K562 (cell line): ENCODE measurements around the gene C21orf58. TPM values are rescaled to one million over a fixed set of nuclear protein-coding genes. Genes with fewer than 3 reads are reported as not detected.
A peak's percentile ranks its signal among the peaks of the same experiment; 100 is the strongest.

Experiments
- BMI1 ChIP-seq: fragments of 150-350 bp; IDR thresholded peaks from 2 replicates; pipeline ENCODE4 v1.6.1; 2014; ENCODE audit warnings: low read length
- CTBP1 ChIP-seq: fragments of 450-650 bp; IDR thresholded peaks from 2 replicates; pipeline ENCODE4 v1.6.1; 2016; ENCODE audit warnings: borderline replicate concordance
- DPF2 ChIP-seq: fragments of 450-650 bp; IDR thresholded peaks from 2 replicates; pipeline ENCODE4 v1.6.1; 2016
- EHMT2 ChIP-seq: fragments of 450-650 bp; IDR thresholded peaks from 2 replicates; pipeline ENCODE4 v1.6.1; 2018; ENCODE audit warnings: antibody characterized with exemption
- ETV1 ChIP-seq: fragments of 450-650 bp; conservative IDR thresholded peaks from 2 replicates; pipeline ENCODE4 v1.6.1; 2016; ENCODE audit warnings: missing genetic modification characterization, control low read depth, low read depth, missing compliant biosample characterization
- FOSL1 ChIP-seq: fragments of 200-800 bp; sonication (Bioruptor generic); conservative IDR thresholded peaks from 2 replicates; pipeline ENCODE4 v1.6.1; 2016; ENCODE audit warnings: missing genetic modification characterization, missing compliant biosample characterization
- HNRNPL ChIP-seq: fragments of 200-400 bp; formaldehyde crosslinking; IDR thresholded peaks from 2 replicates; pipeline ENCODE4 v1.6.1; 2017; ENCODE audit warnings: low read depth, mild to moderate bottlenecking, low read length
- HNRNPLL ChIP-seq: fragments of 200-400 bp; formaldehyde crosslinking; IDR thresholded peaks from 2 replicates; pipeline ENCODE4 v1.6.1; 2017; ENCODE audit warnings: low read length, low read depth, mild to moderate bottlenecking; ENCODE audit not compliant: poor library complexity, severe bottlenecking
- KAT2B ChIP-seq: IDR thresholded peaks from one replicate; pipeline ENCODE4 v1.6.1; 2012; ENCODE audit warnings: low read depth, mild to moderate bottlenecking, control low read depth, inconsistent platforms, low read length, moderate library complexity
- L3MBTL2 ChIP-seq: fragments of 450-650 bp; IDR thresholded peaks from 2 replicates; pipeline ENCODE4 v1.6.1; 2016; ENCODE audit warnings: mild to moderate bottlenecking, moderate library complexity
- LCOR ChIP-seq: sonication (generic); formaldehyde crosslinking; IDR thresholded peaks from 2 replicates; pipeline ENCODE4 v1.8.0; 2022; ENCODE audit warnings: mild to moderate bottlenecking, missing genetic modification reagents
- NCOA1 ChIP-seq: fragments of 450-650 bp; IDR thresholded peaks from 2 replicates; pipeline ENCODE4 v1.6.1; 2016; ENCODE audit warnings: low read depth
- NCOA2 ChIP-seq, 2 experiments: fragments of 450-650 bp; IDR thresholded peaks; 2 replicates each; pipeline ENCODE4 v1.6.1; 2018; ENCODE audit warnings: mild to moderate bottlenecking in 2 of 2, moderate library complexity in 1 of 2; ENCODE audit not compliant: partially characterized antibody in 2 of 2
- SOX6 ChIP-seq: fragments of 450-650 bp; IDR thresholded peaks from 2 replicates; pipeline ENCODE4 v1.6.1; 2014; ENCODE audit warnings: mild to moderate bottlenecking
- TBL1XR1 ChIP-seq, 2 experiments: IDR thresholded peaks; 2 replicates each; pipeline ENCODE4 v1.6.1; 2012; ENCODE audit warnings: improper control_type of control experiment in 2 of 2, low read length in 2 of 2, mild to moderate bottlenecking in 1 of 2
- THRAP3 ChIP-seq: fragments of 450-650 bp; IDR thresholded peaks from 2 replicates; pipeline ENCODE4 v1.6.1; 2016; ENCODE audit warnings: mild to moderate bottlenecking, inconsistent platforms, borderline replicate concordance
- polyA plus RNA-seq, 8 experiments: library from polyadenylated mRNA; depleted of rRNA in 4 of 8; stranded (reverse) in 5 of 8; unstranded in 3 of 8; fragments of >200 nt; fragmentation: Nextera tagmentation in 2 of 8; fragmentation: Illumina TruSeq in 1 of 8; extraction: Ambion mirVana in 2 of 8; extraction: Trizol in 1 of 8; gene quantifications; 2 replicates each; pipeline versions ENCODE4 v1.2.1 to v1.2.3, GENCODE V29; 2011 to 2014; ENCODE audit warnings: inconsistent platforms in 1 of 8, missing spikeins in 1 of 8
- total RNA-seq, 7 experiments: library from RNA; depleted of rRNA in 6 of 7; stranded (reverse); fragments of >200 nt in 6 of 7; fragmentation: Illumina TruSeq in 2 of 7; extraction: Trizol in 2 of 7; gene quantifications; 2 replicates each; pipeline versions ENCODE4 v1.2.1 to v1.2.3, GENCODE V29; 2011 to 2021; ENCODE audit warnings: low replicate concordance in 1 of 7
- TF ChIP-seq, protein P1 (sequence below): fragments of 200-800 bp; sonication (Bioruptor generic); IDR thresholded peaks from 2 replicates; pipeline ENCODE4 v1.6.1; 2017; ENCODE audit warnings: missing genetic modification characterization, missing compliant biosample characterization
- TF ChIP-seq, protein P2 (sequence below): conservative IDR thresholded peaks from 2 replicates; pipeline ENCODE4 v1.6.1; 2011; ENCODE audit warnings: low read depth, mild to moderate bottlenecking, low read length; ENCODE audit not compliant: control insufficient read depth
- TF ChIP-seq, protein P3 (sequence below): fragments of 150-350 bp; IDR thresholded peaks from 2 replicates; pipeline ENCODE4 v1.6.1; 2014; ENCODE audit warnings: low read depth, mild to moderate bottlenecking, low read length, borderline replicate concordance
- TF ChIP-seq, protein P4 (sequence below), 3 experiments: IDR thresholded peaks in 2 of 3; conservative IDR thresholded peaks in 1 of 3; 2 replicates each; pipeline ENCODE4 v1.5.1; 2011 to 2012; ENCODE audit warnings: low read length in 3 of 3, mild to moderate bottlenecking in 3 of 3, control low read depth in 2 of 3, improper control_type of control experiment in 1 of 3, inconsistent platforms in 1 of 3, low read depth in 1 of 3, mixed read lengths in 1 of 3, moderate library complexity in 1 of 3; ENCODE audit not compliant: insufficient read depth in 2 of 3

The C21orf58 gene
- total and polyA plus RNA-seq, 9 of the 15 experiments (the other 6 are each of a cell fraction or from before 2014, with no cell fraction given) = 1.2 to 30.5 (median 12.4) TPM

DNA sequence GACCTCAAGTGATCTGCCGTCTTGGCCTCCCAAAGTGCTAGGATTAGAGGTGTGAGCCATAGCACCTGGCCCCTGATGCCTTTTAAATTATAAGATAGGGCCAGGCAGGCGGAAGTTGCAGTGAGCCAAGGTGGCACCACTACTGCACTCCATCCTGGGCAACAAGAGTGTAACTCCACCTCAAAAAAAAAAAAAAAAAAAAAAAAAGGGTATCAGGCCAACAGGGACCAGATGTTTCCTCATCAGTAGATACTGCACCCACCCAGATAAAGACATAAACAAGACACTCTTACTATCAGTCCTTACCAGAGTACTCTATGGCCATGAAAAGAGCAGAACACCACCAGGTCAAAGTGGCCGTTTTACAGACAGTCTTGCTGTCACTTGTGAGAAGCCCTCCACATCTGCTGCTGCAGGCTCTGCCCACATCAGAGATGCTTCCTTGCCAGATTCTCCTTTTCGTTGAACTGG, 3.3 kb downstream of the C21orf58 start (continued):
- TF ChIP-seq HNRNPL (peak; percentile 53; the same call in 1 of the 2 replicates), DPF2 (peak; percentile 99), KAT2B (no peak), EHMT2 (peak; percentile 79), LCOR (CRISPR knock-in tag) (0 out of 2 replicates have a peak, but pooled peaks have one; percentile 10), NCOA1 (peak; percentile 94; the same call in 1 of the 2 replicates), SOX6 (peak; percentile 97), THRAP3 (no peak; the same call in 1 of the 2 replicates), TBL1XR1 (IDR thresholded peaks at IDR 0.05; ENCODE audit: low read length in 2 of 2) (peak; percentile 99), FOSL1 (peak; percentile 53), NCOA2 (IDR thresholded peaks at IDR 0.05; ENCODE audit: partially characterized antibody in 2 of 2) (no peak), L3MBTL2 (no peak), CTBP1 (peak; percentile 76; the same call in 1 of the 2 replicates), BMI1 (no peak), HNRNPLL (no peak), ETV1 (tag) (peak; percentile 36)
- TF ChIP-seq, protein P1, sequence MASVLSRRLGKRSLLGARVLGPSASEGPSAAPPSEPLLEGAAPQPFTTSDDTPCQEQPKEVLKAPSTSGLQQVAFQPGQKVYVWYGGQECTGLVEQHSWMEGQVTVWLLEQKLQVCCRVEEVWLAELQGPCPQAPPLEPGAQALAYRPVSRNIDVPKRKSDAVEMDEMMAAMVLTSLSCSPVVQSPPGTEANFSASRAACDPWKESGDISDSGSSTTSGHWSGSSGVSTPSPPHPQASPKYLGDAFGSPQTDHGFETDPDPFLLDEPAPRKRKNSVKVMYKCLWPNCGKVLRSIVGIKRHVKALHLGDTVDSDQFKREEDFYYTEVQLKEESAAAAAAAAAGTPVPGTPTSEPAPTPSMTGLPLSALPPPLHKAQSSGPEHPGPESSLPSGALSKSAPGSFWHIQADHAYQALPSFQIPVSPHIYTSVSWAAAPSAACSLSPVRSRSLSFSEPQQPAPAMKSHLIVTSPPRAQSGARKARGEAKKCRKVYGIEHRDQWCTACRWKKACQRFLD (CRISPR knock-in tag) = peak; percentile 98
- TF ChIP-seq, protein P2, sequence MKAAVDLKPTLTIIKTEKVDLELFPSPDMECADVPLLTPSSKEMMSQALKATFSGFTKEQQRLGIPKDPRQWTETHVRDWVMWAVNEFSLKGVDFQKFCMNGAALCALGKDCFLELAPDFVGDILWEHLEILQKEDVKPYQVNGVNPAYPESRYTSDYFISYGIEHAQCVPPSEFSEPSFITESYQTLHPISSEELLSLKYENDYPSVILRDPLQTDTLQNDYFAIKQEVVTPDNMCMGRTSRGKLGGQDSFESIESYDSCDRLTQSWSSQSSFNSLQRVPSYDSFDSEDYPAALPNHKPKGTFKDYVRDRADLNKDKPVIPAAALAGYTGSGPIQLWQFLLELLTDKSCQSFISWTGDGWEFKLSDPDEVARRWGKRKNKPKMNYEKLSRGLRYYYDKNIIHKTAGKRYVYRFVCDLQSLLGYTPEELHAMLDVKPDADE = peak; percentile 91
- TF ChIP-seq, protein P3, sequence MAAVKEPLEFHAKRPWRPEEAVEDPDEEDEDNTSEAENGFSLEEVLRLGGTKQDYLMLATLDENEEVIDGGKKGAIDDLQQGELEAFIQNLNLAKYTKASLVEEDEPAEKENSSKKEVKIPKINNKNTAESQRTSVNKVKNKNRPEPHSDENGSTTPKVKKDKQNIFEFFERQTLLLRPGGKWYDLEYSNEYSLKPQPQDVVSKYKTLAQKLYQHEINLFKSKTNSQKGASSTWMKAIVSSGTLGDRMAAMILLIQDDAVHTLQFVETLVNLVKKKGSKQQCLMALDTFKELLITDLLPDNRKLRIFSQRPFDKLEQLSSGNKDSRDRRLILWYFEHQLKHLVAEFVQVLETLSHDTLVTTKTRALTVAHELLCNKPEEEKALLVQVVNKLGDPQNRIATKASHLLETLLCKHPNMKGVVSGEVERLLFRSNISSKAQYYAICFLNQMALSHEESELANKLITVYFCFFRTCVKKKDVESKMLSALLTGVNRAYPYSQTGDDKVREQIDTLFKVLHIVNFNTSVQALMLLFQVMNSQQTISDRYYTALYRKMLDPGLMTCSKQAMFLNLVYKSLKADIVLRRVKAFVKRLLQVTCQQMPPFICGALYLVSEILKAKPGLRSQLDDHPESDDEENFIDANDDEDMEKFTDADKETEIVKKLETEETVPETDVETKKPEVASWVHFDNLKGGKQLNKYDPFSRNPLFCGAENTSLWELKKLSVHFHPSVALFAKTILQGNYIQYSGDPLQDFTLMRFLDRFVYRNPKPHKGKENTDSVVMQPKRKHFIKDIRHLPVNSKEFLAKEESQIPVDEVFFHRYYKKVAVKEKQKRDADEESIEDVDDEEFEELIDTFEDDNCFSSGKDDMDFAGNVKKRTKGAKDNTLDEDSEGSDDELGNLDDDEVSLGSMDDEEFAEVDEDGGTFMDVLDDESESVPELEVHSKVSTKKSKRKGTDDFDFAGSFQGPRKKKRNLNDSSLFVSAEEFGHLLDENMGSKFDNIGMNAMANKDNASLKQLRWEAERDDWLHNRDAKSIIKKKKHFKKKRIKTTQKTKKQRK = no peak
- TF ChIP-seq, protein P4, sequence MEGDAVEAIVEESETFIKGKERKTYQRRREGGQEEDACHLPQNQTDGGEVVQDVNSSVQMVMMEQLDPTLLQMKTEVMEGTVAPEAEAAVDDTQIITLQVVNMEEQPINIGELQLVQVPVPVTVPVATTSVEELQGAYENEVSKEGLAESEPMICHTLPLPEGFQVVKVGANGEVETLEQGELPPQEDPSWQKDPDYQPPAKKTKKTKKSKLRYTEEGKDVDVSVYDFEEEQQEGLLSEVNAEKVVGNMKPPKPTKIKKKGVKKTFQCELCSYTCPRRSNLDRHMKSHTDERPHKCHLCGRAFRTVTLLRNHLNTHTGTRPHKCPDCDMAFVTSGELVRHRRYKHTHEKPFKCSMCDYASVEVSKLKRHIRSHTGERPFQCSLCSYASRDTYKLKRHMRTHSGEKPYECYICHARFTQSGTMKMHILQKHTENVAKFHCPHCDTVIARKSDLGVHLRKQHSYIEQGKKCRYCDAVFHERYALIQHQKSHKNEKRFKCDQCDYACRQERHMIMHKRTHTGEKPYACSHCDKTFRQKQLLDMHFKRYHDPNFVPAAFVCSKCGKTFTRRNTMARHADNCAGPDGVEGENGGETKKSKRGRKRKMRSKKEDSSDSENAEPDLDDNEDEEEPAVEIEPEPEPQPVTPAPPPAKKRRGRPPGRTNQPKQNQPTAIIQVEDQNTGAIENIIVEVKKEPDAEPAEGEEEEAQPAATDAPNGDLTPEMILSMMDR (IDR thresholded peaks at IDR 0.05 in 2 of 3, conservative IDR thresholded peaks at IDR 0.05 in 1 of 3; ENCODE audit: insufficient read depth in 2 of 3, low read depth in 1 of 3, low read length in 3 of 3) = no peak
